ENCODE results near the gene DAPK2.

Gene DAPK2

GRCh38 chr15:64071931-64072765 is 25.9 kb upstream of the DAPK2 start:
- H3K4me3 ChIP-seq (ENCODE audit: low read length, poor library complexity, severe bottlenecking) = no peak overlapping the region
- peaks cover 17% of the 10 kb centered on the region for H3K4me1 ChIP-seq (ENCODE audit: insufficient read depth, low read length, poor library complexity, severe bottlenecking)
- no peaks in the 10 kb centered on the region for H3K9me2 ChIP-seq (replicated peaks; ENCODE audit: low read depth, low read length)
- H3K9ac ChIP-seq (ENCODE audit: low read depth, low read length, poor library complexity, severe bottlenecking) = no peak overlapping the region
- TF ChIP-seq EZH2phosphoT487 (IDR thresholded peaks at IDR 0.05; ENCODE audit: borderline replicate concordance) (no peak), CTCF (conservative IDR thresholded peaks at IDR 0.05; ENCODE audit: low read length) (no peak)
- H3K9me3 ChIP-seq (ENCODE audit: insufficient read depth, low read depth, low read length) = no peaks in the 10 kb centered on the region
- no peaks in the 10 kb centered on the region for H3K27me3 ChIP-seq (ENCODE audit: insufficient read depth, low read length, poor library complexity, severe bottlenecking)
- no peak overlapping the region for H2AFZ ChIP-seq (ENCODE audit: low read length)
- no peak overlapping the region for H3K4me2 ChIP-seq (ENCODE audit: low read depth, low read length, poor library complexity, severe bottlenecking)
- no peaks in the 10 kb centered on the region for H3K79me2 ChIP-seq (ENCODE audit: insufficient read depth, low read length)
- H3F3A ChIP-seq (ENCODE audit: low read depth) = no peaks in the 10 kb centered on the region; the same call in 1 of the 2 replicates
- peaks cover 35% of the 10 kb centered on the region; the same call in 1 of the 2 replicates for H3K36me3 ChIP-seq (ENCODE audit: insufficient read depth, low read length)
- no peaks in the 10 kb centered on the region for H4K20me1 ChIP-seq (ENCODE audit: insufficient read depth, low read length, poor library complexity, severe bottlenecking)

- H3K4me3 ChIP-seq (ENCODE audit: low read length, poor library complexity, severe bottlenecking) = no peak overlapping the region
- no peak overlapping the region for H2AFZ ChIP-seq (ENCODE audit: low read length)
- H3K9ac ChIP-seq (ENCODE audit: low read depth, low read length, poor library complexity, severe bottlenecking) = no peak overlapping the region
- H3F3A ChIP-seq (ENCODE audit: low read depth) = no peaks in the 10 kb centered on the region; the same call in 1 of the 2 replicates
- no peaks in the 10 kb centered on the region for H3K9me3 ChIP-seq (ENCODE audit: insufficient read depth, low read depth, low read length)
- no peaks in the 10 kb centered on the region for H3K79me2 ChIP-seq (ENCODE audit: insufficient read depth, low read length)
- H3K9me2 ChIP-seq (replicated peaks; ENCODE audit: low read depth, low read length) = no peaks in the 10 kb centered on the region
- H4K20me1 ChIP-seq (ENCODE audit: insufficient read depth, low read length, poor library complexity, severe bottlenecking) = no peaks in the 10 kb centered on the region
- H3K4me2 ChIP-seq (ENCODE audit: low read depth, low read length, poor library complexity, severe bottlenecking) = no peak overlapping the region
- peaks cover 35% of the 10 kb centered on the region; the same call in 1 of the 2 replicates for H3K36me3 ChIP-seq (ENCODE audit: insufficient read depth, low read length)
- H3K27me3 ChIP-seq (ENCODE audit: insufficient read depth, low read length, poor library complexity, severe bottlenecking) = no peaks in the 10 kb centered on the region
- peaks cover 14% of the 10 kb centered on the region for H3K4me1 ChIP-seq (ENCODE audit: insufficient read depth, low read length, poor library complexity, severe bottlenecking)
- TF ChIP-seq EZH2phosphoT487 (IDR thresholded peaks at IDR 0.05; ENCODE audit: borderline replicate concordance) (no peak), CTCF (conservative IDR thresholded peaks at IDR 0.05; ENCODE audit: low read length) (no peak)
Measured at GRCh38 chr15:64070965-64071851, 24.9 kb upstream of the DAPK2 start.

- H3K9me3 ChIP-seq (ENCODE audit: insufficient read depth, low read depth, low read length) = no peaks in the 10 kb centered on the region
- H3K4me3 ChIP-seq (ENCODE audit: low read length, poor library complexity, severe bottlenecking) = no peak overlapping the region
- H3K9ac ChIP-seq (ENCODE audit: low read depth, low read length, poor library complexity, severe bottlenecking) = no peak overlapping the region
- TF ChIP-seq CTCF (conservative IDR thresholded peaks at IDR 0.05; ENCODE audit: low read length) = no peak
- no peak for TF ChIP-seq EZH2phosphoT487 (IDR thresholded peaks at IDR 0.05; ENCODE audit: borderline replicate concordance)
- H3F3A ChIP-seq (ENCODE audit: low read depth) = no peaks in the 10 kb centered on the region; the same call in 1 of the 2 replicates
- peaks cover 9% of the 10 kb centered on the region for H3K4me1 ChIP-seq (ENCODE audit: insufficient read depth, low read length, poor library complexity, severe bottlenecking)
- H3K9me2 ChIP-seq (replicated peaks; ENCODE audit: low read depth, low read length) = no peaks in the 10 kb centered on the region
- H4K20me1 ChIP-seq (ENCODE audit: insufficient read depth, low read length, poor library complexity, severe bottlenecking) = no peaks in the 10 kb centered on the region
- no peaks in the 10 kb centered on the region for H3K27me3 ChIP-seq (ENCODE audit: insufficient read depth, low read length, poor library complexity, severe bottlenecking)
- no peak overlapping the region for H3K4me2 ChIP-seq (ENCODE audit: low read depth, low read length, poor library complexity, severe bottlenecking)
- peaks cover 33% of the 10 kb centered on the region; the same call in 1 of the 2 replicates for H3K36me3 ChIP-seq (ENCODE audit: insufficient read depth, low read length)
- H3K79me2 ChIP-seq (ENCODE audit: insufficient read depth, low read length) = no peaks in the 10 kb centered on the region
- no peak overlapping the region for H2AFZ ChIP-seq (ENCODE audit: low read length)
Measured at GRCh38 chr15:64070106-64070505, 23.8 kb upstream of the DAPK2 start.

Data from Loucy (cell line).